BE2C (cell line): ENCODE results near the gene SMAD5.

Experiments
- DNase-seq: peaks from one replicate; pipeline ENCODE4 v3.0.0-alpha.2; 2020
- H3K27me3 ChIP-seq: fragments of 250-450 bp; sonication (Bioruptor Pico); 2 replicates; pipeline ENCODE4 v1.5.1; 2020; ENCODE audit warnings: mild to moderate bottlenecking
- H3K36me3 ChIP-seq: fragments of 250-450 bp; sonication (Bioruptor Pico); 2 replicates; pipeline ENCODE4 v1.5.1; 2020; ENCODE audit warnings: mild to moderate bottlenecking
- H3K4me1 ChIP-seq: fragments of 250-450 bp; sonication (Bioruptor Pico); 2 replicates; pipeline ENCODE4 v1.5.1; 2020
- H3K4me3 ChIP-seq: 2 replicates; pipeline ENCODE4 v1.5.1; 2011; ENCODE audit warnings: low read depth, low read length
- H3K9me3 ChIP-seq: fragments of 250-450 bp; sonication (Bioruptor Pico); 2 replicates; pipeline ENCODE4 v1.5.1; 2020
- CTCF ChIP-seq: IDR thresholded peaks from 2 replicates; pipeline ENCODE4 v1.5.1; 2012; ENCODE audit warnings: mild to moderate bottlenecking, low read depth, low read length

SMAD5 gene

GRCh38 chr5:136103118-136103517, 29.5 kb upstream of the SMAD5 start:
- Histone ChIP-seq H3K4me1 (no peaks in the 10 kb centered on the region), H3K27me3 (peaks cover 3% of the 10 kb centered on the region; the same call in 1 of the 2 replicates), H3K9me3 (no peaks in the 10 kb centered on the region), H3K36me3 (no peaks in the 10 kb centered on the region), H3K4me3 (no peak overlapping the region)
- TF ChIP-seq CTCF = no peak
- no peak for DNase-seq

DNA sequence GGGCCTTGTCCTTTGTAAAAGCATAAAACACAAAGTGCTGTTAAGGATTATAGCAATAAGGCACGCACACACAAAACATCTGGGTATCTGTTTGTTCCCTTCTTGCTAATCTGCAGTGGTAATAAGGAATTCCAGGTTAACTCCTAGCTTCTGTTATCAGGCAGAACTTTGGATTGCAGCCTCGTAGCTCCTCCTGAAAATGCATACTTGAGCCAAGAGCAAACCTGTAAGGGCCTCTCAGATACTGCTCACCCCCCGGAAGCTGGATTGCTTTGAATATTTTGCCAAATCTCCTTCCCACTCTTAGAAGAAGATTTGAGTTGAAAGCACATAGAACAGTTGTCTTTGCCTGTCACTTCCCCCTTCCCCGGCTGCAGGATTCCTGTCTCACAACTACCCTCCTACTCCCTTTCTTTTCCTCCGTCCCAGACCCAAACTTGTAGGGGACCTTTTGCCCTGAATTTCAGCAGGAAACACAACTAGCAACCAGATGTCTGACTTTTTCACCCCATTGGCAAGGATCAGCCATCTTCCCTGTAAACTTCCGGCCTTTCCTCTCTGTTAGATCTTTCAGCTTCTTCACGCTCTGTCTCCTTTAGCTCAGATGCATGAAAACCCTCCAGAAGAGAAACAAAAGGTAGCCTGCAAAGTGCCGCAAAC, 28.2 kb upstream of the SMAD5 start:
- no peak for TF ChIP-seq CTCF
- H3K9me3 ChIP-seq = no peaks in the 10 kb centered on the region

GRCh38 chr5:136106351-136107031, 26.2 kb upstream of the SMAD5 start:
- DNase-seq = no peak
- Histone ChIP-seq H3K9me3 (no peaks in the 10 kb centered on the region), H3K36me3 (no peaks in the 10 kb centered on the region), H3K4me1 (no peaks in the 10 kb centered on the region), H3K27me3 (no peaks in the 10 kb centered on the region; the same call in none of the 2 replicates), H3K4me3 (no peak overlapping the region)
- no peak for TF ChIP-seq CTCF

More for the DNA sequence above, 28.2 kb upstream of the SMAD5 start:
- Histone ChIP-seq H3K4me3 (no peak overlapping the region), H3K4me1 (no peaks in the 10 kb centered on the region), H3K27me3 (peaks cover 3% of the 10 kb centered on the region), H3K36me3 (no peaks in the 10 kb centered on the region)
- DNase-seq = no peak

DNA sequence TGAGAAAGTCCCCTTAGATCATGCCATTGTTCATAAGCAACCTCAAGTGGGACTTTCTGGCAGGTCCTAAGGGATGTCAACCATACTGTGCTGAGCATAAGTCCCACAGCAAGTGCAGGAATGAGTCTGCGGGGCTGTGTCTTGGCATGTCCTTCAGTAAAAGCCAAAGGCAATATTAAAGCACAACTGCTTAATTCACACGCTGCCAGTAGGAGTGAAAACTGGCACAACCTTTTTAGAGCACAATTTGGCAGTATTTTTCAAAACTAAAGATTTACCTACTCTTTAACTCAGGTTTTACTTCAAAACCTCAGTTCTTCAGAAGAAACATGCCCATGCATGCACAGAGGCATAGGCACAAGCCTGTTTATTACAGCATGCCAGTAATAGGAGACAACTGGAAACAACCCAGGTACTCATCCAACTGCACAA, 24.4 kb upstream of the SMAD5 start:
- no peaks in the 10 kb centered on the region for H3K36me3 ChIP-seq
- no peaks in the 10 kb centered on the region for H3K4me1 ChIP-seq
- no peaks in the 10 kb centered on the region; the same call in none of the 2 replicates for H3K27me3 ChIP-seq
- H3K9me3 ChIP-seq = no peaks in the 10 kb centered on the region
- no peak overlapping the region for H3K4me3 ChIP-seq
- no peak for TF ChIP-seq CTCF
- no peak for DNase-seq

DNA sequence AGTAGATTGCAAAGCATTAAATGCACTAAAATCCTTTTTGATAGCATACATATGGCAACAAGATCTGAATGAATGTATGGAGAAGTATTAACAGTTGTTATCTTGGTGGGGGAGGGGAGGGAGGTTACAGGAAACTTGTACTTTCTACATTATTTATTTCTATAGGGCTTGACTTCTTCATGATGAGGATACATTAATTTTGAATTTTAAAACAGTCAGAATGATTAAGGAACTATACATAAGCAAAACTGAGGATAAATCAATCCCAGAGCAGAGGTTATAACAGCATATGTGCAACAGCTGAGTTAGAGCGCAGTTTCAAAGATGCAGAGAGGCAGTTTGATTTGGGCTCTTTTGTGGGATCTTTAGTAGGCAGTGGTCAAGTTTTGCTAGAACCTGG, 23.9 kb upstream of the SMAD5 start:
- no peaks in the 10 kb centered on the region for H3K9me3 ChIP-seq
- H3K27me3 ChIP-seq = no peaks in the 10 kb centered on the region; the same call in none of the 2 replicates
- DNase-seq = no peak
- H3K36me3 ChIP-seq = no peaks in the 10 kb centered on the region
- no peak overlapping the region for H3K4me3 ChIP-seq
- TF ChIP-seq CTCF = no peak
- H3K4me1 ChIP-seq = no peaks in the 10 kb centered on the region
